Measurements from ENCODE around the gene STK35. TPM values are rescaled to one million over a fixed set of nuclear protein-coding genes. Genes with fewer than 3 reads are reported as not detected.

The STK35 gene
- total and polyA plus RNA-seq, 4 donors = 1.6 to 13.8 (median 7.8) TPM

GRCh38 chr20:2101865-2102584 lies 398 bp downstream of the STK35 start:
- intact Hi-C loops (cut with DNase I) = loop anchor here (5.0 to 10.0 kb wide), 5 partner anchors 205 to 637 kb away; partner anchors contain the start of genes NSFL1C (in 1 of the 2) and SIRPA (in 1 of the 2)
- Histone ChIP-seq H3K9me3 (ENCODE audit: control insufficient read depth, low read length) (no peaks in the 10 kb centered on the region), H3K27ac (ENCODE audit: low read depth in 1 of 2, low read length in 2 of 2) (peak overlapping the region; percentile 58 to 92), H3K4me1 (ENCODE audit: control insufficient read depth in 1 of 2, insufficient read depth in 2 of 2, low read length in 2 of 2) (peaks cover 2 to 12% of the 10 kb centered on the region in 2 donors), H3K4me3 (ENCODE audit: low read length in 2 of 2) (peak overlapping the region; percentile 52 to 67), H3K36me3 (ENCODE audit: control insufficient read depth in 1 of 2, insufficient read depth in 2 of 2, low read length in 1 of 2) (no peaks in the 10 kb centered on the region), H3K27me3 (ENCODE audit: control insufficient read depth in 1 of 2, insufficient read depth in 2 of 2, low read length in 1 of 2) (no peaks in the 10 kb centered on the region)
- peak; percentile 97 for ATAC-seq (ENCODE audit: low FRiP score)
- WGBS, 2 donors = 0% methylated on average over 58 to 64 of the region's 64 CpGs
- peak; percentile 95 to 97 for DNase-seq

GRCh38 chr20:2102585-2103460 lies 1.2 kb downstream of the STK35 start:
- DNase-seq (peak; percentile 91 to 96), ATAC-seq (ENCODE audit: low FRiP score) (peak; percentile 94)
- no peaks in the 10 kb centered on the region for H3K36me3 ChIP-seq (ENCODE audit: control insufficient read depth in 1 of 2, insufficient read depth in 2 of 2, low read length in 1 of 2)
- WGBS, 2 donors = 0 to 1% methylated on average over 87 to 95 of the region's 95 CpGs
- intact Hi-C loops (cut with DNase I) = loop anchor here (5.0 to 10.0 kb wide), 5 partner anchors 206 to 638 kb away; partner anchors contain the start of genes NSFL1C (in 1 of the 2) and SIRPA (in 1 of the 2)
- no peaks in the 10 kb centered on the region for H3K27me3 ChIP-seq (ENCODE audit: control insufficient read depth in 1 of 2, insufficient read depth in 2 of 2, low read length in 1 of 2)
- H3K27ac ChIP-seq (ENCODE audit: low read depth in 1 of 2, low read length in 2 of 2) = peak overlapping the region; percentile 58 to 92
- peak overlapping the region; percentile 52 to 67 for H3K4me3 ChIP-seq (ENCODE audit: low read length in 2 of 2)
- H3K4me1 ChIP-seq (ENCODE audit: control insufficient read depth in 1 of 2, insufficient read depth in 2 of 2, low read length in 2 of 2) = peaks cover 2 to 12% of the 10 kb centered on the region in 2 donors
- H3K9me3 ChIP-seq (ENCODE audit: control insufficient read depth, low read length) = no peaks in the 10 kb centered on the region

- Histone ChIP-seq H3K4me3 (ENCODE audit: low read length in 2 of 2) (peak overlapping the region; percentile 52 to 67), H3K9me3 (ENCODE audit: control insufficient read depth, low read length) (no peaks in the 10 kb centered on the region), H3K4me1 (ENCODE audit: control insufficient read depth in 1 of 2, insufficient read depth in 2 of 2, low read length in 2 of 2) (peaks cover 2 to 12% of the 10 kb centered on the region in 2 donors), H3K27me3 (ENCODE audit: control insufficient read depth in 1 of 2, insufficient read depth in 2 of 2, low read length in 1 of 2) (no peaks in the 10 kb centered on the region), H3K36me3 (ENCODE audit: control insufficient read depth in 1 of 2, insufficient read depth in 2 of 2, low read length in 1 of 2) (no peaks in the 10 kb centered on the region), H3K27ac (ENCODE audit: low read depth in 1 of 2, low read length in 2 of 2) (no peak overlapping the region)
- ATAC-seq (ENCODE audit: low FRiP score) (no peak), DNase-seq (no peak)
- intact Hi-C loops (cut with DNase I) = loop anchor here (5.0 to 10.0 kb wide), 5 partner anchors 206 to 639 kb away; partner anchors contain the start of genes NSFL1C (in 1 of the 2) and SIRPA (in 1 of the 2)
- WGBS, 2 donors = 1 to 3% methylated on average over 13 of the region's 13 CpGs
These were observed 2.0 kb downstream of the STK35 start for GRCh38 chr20:2103461-2104153.

- intact Hi-C loops (cut with DNase I) = loop anchor here (5.0 to 10.0 kb wide), 5 partner anchors 207 to 639 kb away; partner anchors contain the start of genes NSFL1C (in 1 of the 2) and SIRPA (in 1 of the 2)
- Histone ChIP-seq H3K27ac (ENCODE audit: low read depth in 1 of 2, low read length in 2 of 2) (no peak overlapping the region), H3K36me3 (ENCODE audit: control insufficient read depth in 1 of 2, insufficient read depth in 2 of 2, low read length in 1 of 2) (no peaks in the 10 kb centered on the region), H3K4me3 (ENCODE audit: low read length in 2 of 2) (peak overlapping the region; percentile 52 to 67), H3K4me1 (ENCODE audit: control insufficient read depth in 1 of 2, insufficient read depth in 2 of 2, low read length in 2 of 2) (peaks cover 2 to 12% of the 10 kb centered on the region in 2 donors), H3K27me3 (ENCODE audit: control insufficient read depth in 1 of 2, insufficient read depth in 2 of 2, low read length in 1 of 2) (no peaks in the 10 kb centered on the region), H3K9me3 (ENCODE audit: control insufficient read depth, low read length) (no peaks in the 10 kb centered on the region)
- WGBS, 2 donors = 49 to 54% methylated on average over 8 of the region's 8 CpGs
- ATAC-seq (ENCODE audit: low FRiP score) (no peak), DNase-seq (no peak)
These were observed 2.6 kb downstream of the STK35 start for GRCh38 chr20:2104236-2104635.

GRCh38 chr20:2108498-2108897 lies 6.9 kb downstream of the STK35 start:
- Histone ChIP-seq H3K36me3 (ENCODE audit: control insufficient read depth in 1 of 2, insufficient read depth in 2 of 2, low read length in 1 of 2) (no peaks in the 10 kb centered on the region), H3K9me3 (ENCODE audit: control insufficient read depth, low read length) (no peaks in the 10 kb centered on the region), H3K4me3 (ENCODE audit: low read length in 2 of 2) (no peak overlapping the region), H3K27me3 (ENCODE audit: control insufficient read depth in 1 of 2, insufficient read depth in 2 of 2, low read length in 1 of 2) (no peaks in the 10 kb centered on the region), H3K27ac (ENCODE audit: low read depth in 1 of 2, low read length in 2 of 2) (no peak overlapping the region), H3K4me1 (ENCODE audit: control insufficient read depth in 1 of 2, insufficient read depth in 2 of 2, low read length in 2 of 2) (peaks cover 0 to 9% of the 10 kb centered on the region in 2 donors)
- intact Hi-C loops (cut with DNase I) = loop anchor here (10.0 kb wide), 4 partner anchors 294 to 644 kb away; partner anchors contain the start of gene NSFL1C (in 1 of the 2)
- WGBS, 2 donors = 89 to 92% methylated on average over 3 of the region's 3 CpGs
- DNase-seq (no peak), ATAC-seq (ENCODE audit: low FRiP score) (no peak)

GRCh38 chr20:2108987-2109386 lies 7.4 kb downstream of the STK35 start:
- intact Hi-C loops (cut with DNase I) = loop anchor here (10.0 kb wide), 4 partner anchors 294 to 644 kb away; partner anchors contain the start of gene NSFL1C (in 1 of the 2)
- H3K4me3 ChIP-seq (ENCODE audit: low read length in 2 of 2) = no peak overlapping the region
- WGBS, 2 donors = 87 to 91% methylated on average over 4 of the region's 4 CpGs
- no peak overlapping the region for H3K27ac ChIP-seq (ENCODE audit: low read depth in 1 of 2, low read length in 2 of 2)
- H3K36me3 ChIP-seq (ENCODE audit: control insufficient read depth in 1 of 2, insufficient read depth in 2 of 2, low read length in 1 of 2) = no peaks in the 10 kb centered on the region
- H3K4me1 ChIP-seq (ENCODE audit: control insufficient read depth in 1 of 2, insufficient read depth in 2 of 2, low read length in 2 of 2) = peaks cover 0 to 9% of the 10 kb centered on the region in 2 donors
- DNase-seq (no peak), ATAC-seq (ENCODE audit: low FRiP score) (peak; percentile 11)
- H3K27me3 ChIP-seq (ENCODE audit: control insufficient read depth in 1 of 2, insufficient read depth in 2 of 2, low read length in 1 of 2) = no peaks in the 10 kb centered on the region
- H3K9me3 ChIP-seq (ENCODE audit: control insufficient read depth, low read length) = no peaks in the 10 kb centered on the region

- no peak overlapping the region for H3K4me3 ChIP-seq (ENCODE audit: low read length in 2 of 2)
These were observed 8.0 kb downstream of the STK35 start for GRCh38 chr20:2109425-2110210.

More at GRCh38 chr20:2109425-2110210, 8.0 kb downstream of the STK35 start:
- ATAC-seq (ENCODE audit: low FRiP score) (peak; percentile 55), DNase-seq (no peak)
- WGBS, 2 donors = 61 to 63% methylated on average over 6 of the region's 6 CpGs
- no peak overlapping the region for H3K27ac ChIP-seq (ENCODE audit: low read depth in 1 of 2, low read length in 2 of 2)
- H3K4me1 ChIP-seq (ENCODE audit: control insufficient read depth in 1 of 2, insufficient read depth in 2 of 2, low read length in 2 of 2) = peaks cover 0 to 7% of the 10 kb centered on the region in 2 donors
- intact Hi-C loops (cut with DNase I) = loop anchor here (10.0 kb wide), 4 partner anchors 295 to 645 kb away; partner anchors contain the start of gene NSFL1C (in 1 of the 2)
- H3K9me3 ChIP-seq (ENCODE audit: control insufficient read depth, low read length) = no peaks in the 10 kb centered on the region
- no peaks in the 10 kb centered on the region for H3K27me3 ChIP-seq (ENCODE audit: control insufficient read depth in 1 of 2, insufficient read depth in 2 of 2, low read length in 1 of 2)
- H3K36me3 ChIP-seq (ENCODE audit: control insufficient read depth in 1 of 2, insufficient read depth in 2 of 2, low read length in 1 of 2) = no peaks in the 10 kb centered on the region
